Measurements from ENCODE around the gene RABIF. TPM values are rescaled to one million over a fixed set of nuclear protein-coding genes. Genes with fewer than 3 reads are reported as not detected.
"Not testable (repeated sequence)": the region's sequence is repeated elsewhere in the genome, so short reads cannot be mapped to it uniquely, and the experiment has no call there.

RABIF gene
- total RNA-seq, 2 donors from 2014 or later: 7.8 to 8.2 TPM

GRCh38 chr1:202905331-202905730, 16.4 kb upstream of the RABIF start:
- 53 to 63% methylated on average over 4 of the region's 4 CpGs for WGBS, 2 experiments (ENCODE audit: insufficient coverage in 1 of 2, insufficient read length in 1 of 2)

GRCh38 chr1:202903808-202904207, 14.9 kb upstream of the RABIF start:
- 91 to 95% methylated on average over 4 to 5 of the region's 5 CpGs for WGBS, 2 experiments (ENCODE audit: insufficient coverage in 1 of 2, insufficient read length in 1 of 2)
- not testable (repeated sequence) for H3K27ac ChIP-seq (ENCODE audit: low read depth, low read length); H3K27me3 ChIP-seq (ENCODE audit: control insufficient read depth, insufficient read depth, low read length, poor library complexity, severe bottlenecking); H3K9me3 Mint-ChIP-seq; H3K4me3 Mint-ChIP-seq; H3K9me3 ChIP-seq (ENCODE audit: control insufficient read depth, low read length); H3K4me1 Mint-ChIP-seq; H3K4me3 ChIP-seq (ENCODE audit: low read length); H3K9ac ChIP-seq (ENCODE audit: extremely low read depth, low read length, poor library complexity, severe bottlenecking); H3K4me1 ChIP-seq (ENCODE audit: control insufficient read depth, insufficient read depth, low read length); H3K27me3 Mint-ChIP-seq (ENCODE audit: insufficient read depth); H3K27ac Mint-ChIP-seq; DNase-seq
- H3K36me3 Mint-ChIP-seq (ENCODE audit: low read depth): peaks cover 41% of the 10 kb centered on the region
- peaks cover 18% of the 10 kb centered on the region for H3K36me3 ChIP-seq (ENCODE audit: control insufficient read depth, insufficient read depth, low read length)

More at GRCh38 chr1:202905331-202905730, 16.4 kb upstream of the RABIF start:
- Histone ChIP-seq H3K36me3 (ENCODE audit: control insufficient read depth, insufficient read depth, low read length) (peaks cover 32% of the 10 kb centered on the region), H3K27me3 (ENCODE audit: control insufficient read depth, insufficient read depth, low read length, poor library complexity, severe bottlenecking) (no peaks in the 10 kb centered on the region), H3K9ac (ENCODE audit: extremely low read depth, low read length, poor library complexity, severe bottlenecking) (no peak overlapping the region), H3K4me1 (ENCODE audit: control insufficient read depth, insufficient read depth, low read length) (no peaks in the 10 kb centered on the region), H3K4me3 (ENCODE audit: low read length) (no peak overlapping the region), H3K9me3 (ENCODE audit: control insufficient read depth, low read length) (peaks cover 4% of the 10 kb centered on the region), H3K27ac (ENCODE audit: low read depth, low read length) (no peak overlapping the region)
- TF ChIP-seq CTCF (conservative IDR thresholded peaks at IDR 0.05): no peak
- Mint-ChIP-seq H3K9me3 (no peaks in the 10 kb centered on the region), H3K36me3 (ENCODE audit: low read depth) (peaks cover 48% of the 10 kb centered on the region), H3K27me3 (ENCODE audit: insufficient read depth) (no peaks in the 10 kb centered on the region), H3K4me3 (no peak overlapping the region), H3K4me1 (peaks cover 4% of the 10 kb centered on the region), H3K27ac (no peak overlapping the region)
- DNase-seq: no peak

GRCh38 chr1:202901555-202901954, 12.6 kb upstream of the RABIF start:
- Mint-ChIP-seq H3K36me3 (ENCODE audit: low read depth) (peaks cover 47% of the 10 kb centered on the region), H3K4me3 (no peak overlapping the region), H3K4me1 (peaks cover 4% of the 10 kb centered on the region), H3K27ac (no peak overlapping the region), H3K27me3 (ENCODE audit: insufficient read depth) (no peaks in the 10 kb centered on the region), H3K9me3 (no peaks in the 10 kb centered on the region)
- DNase-seq: no peak
- Histone ChIP-seq H3K27me3 (ENCODE audit: control insufficient read depth, insufficient read depth, low read length, poor library complexity, severe bottlenecking) (no peaks in the 10 kb centered on the region), H3K36me3 (ENCODE audit: control insufficient read depth, insufficient read depth, low read length) (peaks cover 19% of the 10 kb centered on the region), H3K9me3 (ENCODE audit: control insufficient read depth, low read length) (no peaks in the 10 kb centered on the region), H3K27ac (ENCODE audit: low read depth, low read length) (no peak overlapping the region), H3K4me1 (ENCODE audit: control insufficient read depth, insufficient read depth, low read length) (no peaks in the 10 kb centered on the region), H3K9ac (ENCODE audit: extremely low read depth, low read length, poor library complexity, severe bottlenecking) (no peak overlapping the region), H3K4me3 (ENCODE audit: low read length) (no peak overlapping the region)
- no peak for TF ChIP-seq CTCF (conservative IDR thresholded peaks at IDR 0.05)
- 94% methylated on average over 3 of the region's 4 CpGs for WGBS, 2 experiments (ENCODE audit: insufficient coverage in 1 of 2, insufficient read length in 1 of 2)

GRCh38 chr1:202892501-202892900, 3.6 kb upstream of the RABIF start:
- no peak for DNase-seq
- no peak for TF ChIP-seq CTCF (conservative IDR thresholded peaks at IDR 0.05)
- WGBS, 2 experiments (ENCODE audit: insufficient coverage in 1 of 2, insufficient read length in 1 of 2): 96 to 97% methylated on average over 4 to 7 of the region's 7 CpGs

More at GRCh38 chr1:202892501-202892900, 3.6 kb upstream of the RABIF start:
- H3K4me3 ChIP-seq (ENCODE audit: low read length): no peak overlapping the region
- H3K4me1 ChIP-seq (ENCODE audit: control insufficient read depth, insufficient read depth, low read length): no peaks in the 10 kb centered on the region
- H3K36me3 Mint-ChIP-seq (ENCODE audit: low read depth): peaks cover 42% of the 10 kb centered on the region
- no peaks in the 10 kb centered on the region for H3K27me3 ChIP-seq (ENCODE audit: control insufficient read depth, insufficient read depth, low read length, poor library complexity, severe bottlenecking)
- H3K36me3 ChIP-seq (ENCODE audit: control insufficient read depth, insufficient read depth, low read length): peaks cover 58% of the 10 kb centered on the region
- H3K9me3 Mint-ChIP-seq: no peaks in the 10 kb centered on the region
- no peak overlapping the region for H3K27ac Mint-ChIP-seq
- H3K4me1 Mint-ChIP-seq: peaks cover 13% of the 10 kb centered on the region
- no peaks in the 10 kb centered on the region for H3K9me3 ChIP-seq (ENCODE audit: control insufficient read depth, low read length)
- H3K27ac ChIP-seq (ENCODE audit: low read depth, low read length): no peak overlapping the region
- no peaks in the 10 kb centered on the region for H3K27me3 Mint-ChIP-seq (ENCODE audit: insufficient read depth)
- H3K4me3 Mint-ChIP-seq: no peak overlapping the region
- no peak overlapping the region for H3K9ac ChIP-seq (ENCODE audit: extremely low read depth, low read length, poor library complexity, severe bottlenecking)

Data from endodermal cell (in vitro differentiated cells).